Stimulated activated CD4-positive, alpha-beta T cell treated with anti-CD3 and anti-CD28 coated beads, Interleukin-4, amount 100 ng/mL, for 4 hours (primary cell): ENCODE measurements around the gene SLC25A41.
"Not testable (repeated sequence)": the region's sequence is repeated elsewhere in the genome, so short reads cannot be mapped to it uniquely, and the experiment has no call there.

Experiments
- DNase-seq, 2 experiments: peaks; one replicate each; pipeline ENCODE4 v3.0.0-alpha.2; 2020

The SLC25A41 gene

DNA sequence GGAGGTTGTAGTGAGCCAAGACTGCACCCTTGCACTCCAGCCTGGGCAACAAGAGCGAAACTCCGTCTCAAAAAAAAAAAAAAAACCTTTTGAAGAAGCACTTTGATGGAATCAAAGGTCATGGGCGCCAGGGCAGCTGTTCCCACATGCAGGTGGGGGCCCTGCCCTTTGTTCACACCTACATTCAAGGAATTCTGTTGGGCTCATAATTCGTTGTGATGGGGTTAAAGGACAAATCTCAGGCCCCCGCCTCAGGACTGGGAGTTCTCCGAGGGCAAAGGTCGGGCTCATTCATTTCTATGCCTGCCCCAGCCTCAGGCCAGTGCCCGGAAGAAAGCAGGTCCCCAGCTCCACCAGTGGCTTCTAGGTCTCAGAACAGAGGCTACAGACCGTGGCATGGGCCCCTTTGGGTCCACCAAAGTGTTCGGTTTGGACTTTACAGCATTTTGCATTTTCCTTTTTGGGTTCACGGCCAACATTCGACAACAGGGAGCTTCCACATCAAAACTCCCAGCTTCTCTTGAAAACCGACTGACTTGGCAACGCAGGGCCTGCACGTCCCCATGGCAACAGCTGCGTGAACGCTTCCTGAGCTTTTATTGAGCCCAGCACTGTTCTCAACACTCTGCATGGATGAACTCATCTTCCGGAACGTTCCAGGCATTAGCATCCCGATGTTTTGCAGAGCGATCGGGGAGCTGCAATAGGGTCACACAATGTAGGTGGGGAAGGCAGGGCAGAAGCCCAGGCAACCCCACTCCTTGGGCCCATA, 30.5 kb downstream of the SLC25A41 start:
- DNase-seq, result no peak

- no peak for DNase-seq
Measured at GRCh38 chr19:6402058-6402457, 31.5 kb downstream of the SLC25A41 start.

DNA sequence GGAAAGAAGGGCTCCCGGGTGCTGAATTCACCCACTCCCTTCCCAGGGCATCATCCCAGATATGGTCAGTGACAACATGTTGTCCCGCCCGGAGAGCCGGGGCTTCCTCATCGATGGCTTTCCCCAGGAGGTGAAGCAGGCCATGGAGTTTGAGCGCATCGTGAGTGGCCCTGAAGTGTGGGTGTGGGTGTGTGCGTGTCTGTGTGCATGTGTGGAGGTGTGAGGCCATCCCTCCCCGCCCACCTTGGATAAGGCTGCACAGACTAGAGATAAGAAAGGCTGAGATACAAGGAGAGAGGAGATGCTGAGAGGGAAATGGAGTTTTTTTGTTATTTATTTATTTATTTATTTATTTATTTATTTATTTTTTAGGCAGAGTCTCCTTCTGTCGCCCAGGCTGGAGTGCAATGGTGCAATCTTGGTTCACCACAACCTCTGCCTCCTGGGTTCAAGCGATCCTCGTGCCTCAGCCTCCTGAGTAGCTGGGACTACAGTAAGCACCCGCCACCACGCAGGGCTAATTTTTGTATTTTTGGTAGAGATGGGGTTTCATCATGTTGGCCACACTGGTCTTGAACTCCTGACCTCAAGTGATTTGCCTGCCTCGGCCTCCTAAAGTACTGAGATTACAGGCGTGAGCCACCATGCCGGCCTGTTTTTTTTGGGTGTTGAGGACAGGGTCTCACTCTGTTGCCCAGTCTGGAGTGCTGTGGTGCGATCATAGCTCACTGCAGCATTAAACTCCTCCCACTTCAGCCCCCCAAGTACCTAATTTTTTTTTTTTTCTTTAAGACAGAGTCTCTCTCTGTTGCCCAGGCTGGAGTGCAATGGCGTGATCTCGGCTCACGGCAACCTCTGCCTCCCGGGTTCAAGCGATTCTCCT, 33.3 kb downstream of the SLC25A41 start:
- not testable (repeated sequence) for DNase-seq

- no peak for DNase-seq
Measured at GRCh38 chr19:6396305-6396704, 37.3 kb downstream of the SLC25A41 start.

DNA sequence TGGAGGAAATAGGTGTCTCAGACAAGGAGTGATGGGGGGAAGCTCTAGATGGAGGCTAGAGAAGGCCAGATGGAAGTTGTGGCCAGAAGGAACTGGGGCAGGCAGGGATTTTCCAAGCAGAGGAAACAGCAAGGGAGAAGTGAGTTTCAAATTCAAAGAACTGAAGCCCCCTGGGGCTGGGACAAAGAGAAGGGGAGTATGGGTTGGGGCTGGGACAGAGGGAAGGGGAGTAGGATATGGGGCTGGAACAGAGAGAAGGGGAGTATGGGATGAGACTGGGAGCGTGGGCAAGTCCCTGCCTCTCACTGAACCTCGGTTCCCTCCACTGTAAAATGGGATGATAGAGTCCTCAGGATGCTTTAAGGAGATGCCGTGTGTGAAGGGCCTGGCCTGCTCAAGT, 38.7 kb downstream of the SLC25A41 start:
- DNase-seq, result no peak

GRCh38 chr19:6393983-6394412, 39.6 kb downstream of the SLC25A41 start:
- no peak for DNase-seq

DNA sequence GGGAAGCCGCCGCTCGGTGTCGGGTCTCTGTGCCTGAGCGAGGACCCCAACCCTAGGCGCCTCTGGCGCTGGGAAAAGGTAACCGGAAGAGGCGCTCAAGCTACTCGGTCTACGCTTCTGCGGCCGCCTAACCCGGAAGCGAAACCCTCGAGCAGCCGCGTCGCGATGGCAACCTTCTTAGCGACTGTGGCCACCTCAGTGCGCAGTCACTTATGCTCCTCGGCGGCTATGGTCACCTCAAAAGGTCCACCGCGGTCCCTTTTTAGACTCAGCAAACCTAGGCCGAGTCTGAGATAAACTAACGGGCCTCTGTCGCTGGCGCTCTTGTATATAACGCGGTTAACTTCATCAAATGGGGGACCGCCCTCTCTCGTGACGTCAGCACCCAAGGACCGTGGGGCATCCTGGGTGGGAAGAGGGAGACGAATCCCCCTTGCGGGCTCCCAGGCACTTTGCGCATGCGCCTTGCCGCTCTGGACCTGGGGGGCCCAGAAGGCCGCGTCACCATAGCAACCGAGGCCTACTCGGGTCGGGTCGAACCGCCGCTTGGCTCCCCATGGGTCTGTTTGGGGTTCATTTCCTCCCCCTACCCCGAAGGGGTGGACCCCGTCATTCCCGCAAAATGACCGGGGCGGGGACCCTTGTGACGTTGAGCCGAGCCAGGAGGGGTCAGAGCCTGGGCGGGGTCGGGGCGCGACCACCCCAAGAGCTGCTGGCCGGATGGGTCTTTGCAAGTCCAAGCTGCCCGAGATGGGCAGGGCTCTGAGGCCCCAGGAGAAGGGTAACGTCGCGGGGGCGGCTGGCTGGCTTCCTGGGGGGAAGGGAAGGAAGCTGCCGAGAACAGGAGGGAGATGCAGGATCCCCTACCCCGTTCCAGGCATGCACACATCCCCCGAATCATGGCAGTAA, 40.2 kb downstream of the SLC25A41 start, which contains the start of gene GTF2F1:
GTF2F1 (minus strand) TSS at position 91 of the 909 bp plus-strand sequence. CDS start 169 bp downstream, outside the sequence.
- peak; percentile 91 to 93 for DNase-seq

DNA sequence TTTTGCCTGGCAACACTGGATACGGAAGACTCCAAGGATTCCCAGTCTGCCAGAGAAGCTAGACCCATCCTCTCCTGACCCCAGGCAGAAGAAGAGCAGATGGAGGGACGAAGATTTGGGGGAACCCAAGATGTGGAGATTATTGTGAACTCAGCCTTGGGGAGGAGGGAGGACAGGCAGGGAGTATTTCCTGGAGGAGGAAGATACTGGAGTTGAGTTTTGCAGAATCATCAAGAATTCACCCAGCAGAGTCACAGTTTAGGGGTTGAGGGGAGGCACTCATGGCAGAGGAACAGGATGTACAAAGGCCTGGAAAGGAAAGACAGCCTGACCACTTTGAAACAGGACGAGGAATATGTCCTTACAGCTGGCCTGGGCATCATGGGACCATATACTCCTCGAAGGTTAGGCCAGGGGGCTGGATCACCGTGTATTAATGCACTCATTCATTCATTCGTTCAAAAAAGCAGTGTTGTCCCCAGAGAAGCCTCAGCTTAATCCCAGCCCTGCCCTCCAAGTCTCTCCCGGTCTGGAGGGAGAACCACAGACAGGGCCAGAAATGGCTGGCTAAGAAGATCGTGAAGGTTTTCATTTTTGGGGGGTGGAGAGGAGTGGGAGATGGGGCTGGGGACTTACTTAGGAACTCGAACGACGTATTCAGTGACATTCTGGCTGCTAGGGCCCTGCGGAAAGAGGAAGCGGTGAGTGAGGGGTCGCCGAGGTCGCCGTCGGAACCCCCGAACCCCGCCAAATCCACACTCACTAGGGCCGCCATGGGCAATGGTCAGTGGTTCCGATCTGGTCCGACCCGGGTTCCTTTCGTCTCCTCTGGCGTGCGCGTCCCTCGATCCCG, 41.1 kb downstream of the SLC25A41 start:
- no peak for DNase-seq

DNA sequence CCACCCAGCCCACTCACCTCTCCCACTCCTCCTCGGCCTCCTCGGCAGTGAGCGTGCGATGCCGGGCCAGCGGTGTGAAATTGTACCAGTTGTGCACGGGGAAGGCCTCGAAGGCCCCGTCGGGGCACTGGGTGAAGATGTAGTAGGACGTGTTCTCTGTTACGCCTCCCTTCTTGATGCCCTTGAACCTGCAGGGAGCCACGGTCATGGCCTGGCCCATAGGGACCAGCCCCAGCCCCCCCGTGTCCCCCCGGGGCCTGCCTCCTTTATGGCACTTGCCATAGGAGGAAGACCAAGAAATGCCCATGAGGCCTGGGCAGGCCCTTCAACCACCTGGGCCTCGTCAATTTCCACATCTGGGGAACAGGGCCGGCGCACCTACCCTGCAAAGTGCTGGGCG, 46.2 kb downstream of the SLC25A41 start:
- no peak for DNase-seq

DNA sequence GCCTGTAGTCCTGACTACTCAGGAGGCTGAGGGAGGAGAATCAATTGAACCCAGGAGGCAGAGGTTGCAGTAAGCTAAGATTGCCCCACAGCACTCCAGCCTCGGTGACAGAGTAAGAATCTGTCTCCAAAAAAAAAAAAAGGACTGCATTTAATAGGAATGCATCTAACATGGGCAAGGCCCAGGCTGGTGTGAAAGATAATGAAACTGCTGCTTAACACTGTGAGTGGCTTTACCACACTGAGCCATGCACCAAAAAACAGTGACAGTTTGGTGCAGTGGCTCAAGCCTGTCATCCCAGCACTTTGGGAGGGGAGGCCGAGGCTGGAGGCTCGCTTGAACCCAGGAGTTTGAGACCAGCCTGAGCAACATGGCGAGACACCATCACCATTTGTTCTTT, 49.2 kb downstream of the SLC25A41 start:
- no peak for DNase-seq

DNA sequence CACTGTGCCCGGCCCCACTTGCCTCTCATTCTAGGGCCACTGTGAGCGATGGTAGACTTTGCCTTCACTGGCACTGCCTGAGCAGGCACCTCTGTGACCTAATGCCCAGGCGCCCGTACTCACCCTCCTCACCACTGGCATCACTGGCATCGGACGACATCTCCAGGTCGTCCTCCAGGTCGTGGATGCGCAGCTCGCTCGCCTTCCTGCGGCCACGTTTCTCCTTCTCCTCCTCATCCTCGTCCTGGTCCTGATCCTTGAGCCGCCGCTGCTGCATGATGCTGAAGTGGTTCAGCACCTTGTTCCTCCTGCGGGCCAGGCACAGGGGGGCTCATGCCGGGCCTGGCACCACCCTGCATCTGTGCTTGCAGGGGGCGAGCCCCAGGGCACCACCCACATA, 50.4 kb downstream of the SLC25A41 start:
- no peak for DNase-seq

- DNase-seq, result no peak
Measured at GRCh38 chr19:6381030-6381750, 52.4 kb downstream of the SLC25A41 start.

DNA sequence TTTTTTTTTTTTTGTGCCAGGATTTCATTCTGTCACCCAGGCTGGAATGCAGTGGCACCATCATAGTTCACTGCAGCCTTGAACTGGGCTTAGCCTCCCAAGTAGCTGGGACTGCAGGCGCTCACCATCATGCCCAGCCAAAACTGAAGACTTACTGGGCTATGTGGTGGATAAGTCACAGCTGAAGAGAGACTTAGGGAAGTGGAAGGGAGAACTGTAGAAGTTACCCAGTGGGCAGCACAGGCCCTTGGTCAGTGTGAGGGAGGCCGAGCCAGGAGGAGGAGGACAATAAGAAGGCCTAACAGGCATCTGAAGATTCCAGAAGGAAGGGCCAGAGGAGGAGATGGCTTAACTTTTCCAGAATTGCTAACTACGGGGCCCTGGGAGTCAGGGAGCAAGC, 53.8 kb downstream of the SLC25A41 start:
- DNase-seq, result no peak

- no peak for DNase-seq
Measured at GRCh38 chr19:6378486-6378885, 55.1 kb downstream of the SLC25A41 start.

GRCh38 chr19:6378041-6378440, 55.5 kb downstream of the SLC25A41 start:
- DNase-seq, result no peak

DNA sequence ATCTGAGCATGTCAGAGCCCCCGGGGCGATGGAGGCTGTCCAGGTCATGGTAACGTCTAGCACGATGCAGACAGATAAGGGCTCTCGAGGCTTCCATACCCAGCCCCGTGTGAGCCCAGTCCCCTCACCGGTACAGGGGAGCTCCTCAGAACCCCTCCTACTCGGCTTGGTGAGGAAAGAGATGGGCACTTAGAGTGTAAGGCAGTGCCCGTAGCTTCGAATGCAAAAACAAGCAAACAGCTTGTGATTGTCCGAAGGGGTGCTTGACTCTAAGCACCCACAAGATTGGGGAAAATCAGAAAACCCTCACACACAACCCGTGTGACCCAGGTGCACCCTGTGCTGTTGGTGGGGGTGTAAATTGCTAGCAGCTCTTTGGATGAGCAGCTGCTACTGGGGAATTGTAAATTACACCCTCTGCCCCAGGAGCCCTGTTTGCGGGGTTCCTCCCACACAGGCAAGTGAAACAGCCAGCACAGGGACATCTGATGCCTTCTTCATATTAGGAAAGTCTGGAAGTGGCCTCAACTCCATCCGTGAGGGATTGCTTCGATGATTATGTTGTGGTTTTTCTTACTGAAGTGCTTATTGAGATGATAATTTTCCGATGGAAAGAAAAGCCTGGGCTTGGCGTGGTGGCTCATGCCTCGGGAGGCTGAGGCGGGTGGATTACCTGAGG, 56.9 kb downstream of the SLC25A41 start:
- DNase-seq, result no peak
